Parathyroid adenoma (tissue), 2 donors: ENCODE measurements around the gene CACNG3.

Experiments used
- H2AFZ ChIP-seq: fragments of 300-600 bp; sonication (generic); one replicate; pipeline ENCODE4 v1.7.0; 2017; ENCODE audit warnings: antibody characterized with exemption, mild to moderate bottlenecking
- H3K27ac ChIP-seq: fragments of 300-600 bp; sonication (generic); one replicate; pipeline ENCODE4 v1.7.0; 2017
- H3K27me3 ChIP-seq: fragments of 300-600 bp; sonication (generic); one replicate; pipeline ENCODE4 v1.7.0; 2017; ENCODE audit warnings: low read length; ENCODE audit not compliant: control insufficient read depth, insufficient read depth
- H3K36me3 ChIP-seq: fragments of 300-600 bp; sonication (generic); one replicate; pipeline ENCODE4 v1.7.0; 2017; ENCODE audit warnings: low read length; ENCODE audit not compliant: control insufficient read depth, insufficient read depth
- H3K4me1 ChIP-seq: fragments of 300-600 bp; sonication (generic); one replicate; pipeline ENCODE4 v1.7.0; 2017; ENCODE audit warnings: control low read depth
- H3K4me2 ChIP-seq: fragments of 300-600 bp; sonication (generic); one replicate; pipeline ENCODE4 v1.7.0; 2017; ENCODE audit warnings: low read length
- H3K4me3 ChIP-seq: fragments of 300-600 bp; sonication (generic); one replicate; pipeline ENCODE4 v1.7.0; 2017; ENCODE audit warnings: low read depth, low read length
- H3K79me2 ChIP-seq: fragments of 300-600 bp; sonication (generic); one replicate; pipeline ENCODE4 v1.7.0; 2017; ENCODE audit warnings: control low read depth
- H3K9ac ChIP-seq: fragments of 300-600 bp; sonication (generic); one replicate; pipeline ENCODE4 v1.7.0; 2017; ENCODE audit warnings: mild to moderate bottlenecking
- H3K9me3 ChIP-seq: fragments of 300-600 bp; sonication (generic); one replicate; pipeline ENCODE4 v1.7.0; 2017; ENCODE audit warnings: low read length; ENCODE audit not compliant: control insufficient read depth
- CTCF ChIP-seq: fragments of 300-600 bp; sonication (generic); IDR thresholded peaks from one replicate; pipeline ENCODE4 v1.7.0; 2017; ENCODE audit warnings: antibody characterized with exemption, mild to moderate bottlenecking
- donor health status: primary hyperparathyroidism.

Gene CACNG3

GRCh38 chr16:24348545-24349290 lies 92.6 kb downstream of the CACNG3 start:
- Histone ChIP-seq H3K79me2 (no peaks in the 10 kb centered on the region), H3K27ac (no peak overlapping the region), H2AFZ (no peak overlapping the region), H3K9ac (no peak overlapping the region), H3K4me2 (no peak overlapping the region), H3K36me3 (no peaks in the 10 kb centered on the region), H3K27me3 (no peaks in the 10 kb centered on the region), H3K4me3 (no peak overlapping the region), H3K9me3 (no peaks in the 10 kb centered on the region), H3K4me1 (no peaks in the 10 kb centered on the region)
- TF ChIP-seq CTCF, result no peak

GRCh38 chr16:24349320-24349719 lies 93.2 kb downstream of the CACNG3 start:
- Histone ChIP-seq H3K27ac (no peak overlapping the region), H3K4me2 (no peak overlapping the region), H3K27me3 (no peaks in the 10 kb centered on the region), H3K4me1 (no peaks in the 10 kb centered on the region), H3K4me3 (no peak overlapping the region), H3K9me3 (no peaks in the 10 kb centered on the region), H3K9ac (no peak overlapping the region), H2AFZ (no peak overlapping the region), H3K36me3 (no peaks in the 10 kb centered on the region), H3K79me2 (no peaks in the 10 kb centered on the region)
- no peak for TF ChIP-seq CTCF

- H3K79me2 ChIP-seq, result no peaks in the 10 kb centered on the region
- no peaks in the 10 kb centered on the region for H3K9me3 ChIP-seq
- H3K4me1 ChIP-seq, result no peaks in the 10 kb centered on the region
- no peak overlapping the region for H2AFZ ChIP-seq
- no peaks in the 10 kb centered on the region for H3K36me3 ChIP-seq
- H3K4me3 ChIP-seq, result no peak overlapping the region
- H3K9ac ChIP-seq, result no peak overlapping the region
- no peaks in the 10 kb centered on the region for H3K27me3 ChIP-seq
- H3K27ac ChIP-seq, result no peak overlapping the region
- H3K4me2 ChIP-seq, result no peak overlapping the region
- TF ChIP-seq CTCF, result no peak
These were observed 96.6 kb downstream of the CACNG3 start for GRCh38 chr16:24352746-24353145.

GRCh38 chr16:24353622-24354021 lies 97.5 kb downstream of the CACNG3 start:
- Histone ChIP-seq H3K9ac (no peak overlapping the region), H3K9me3 (no peaks in the 10 kb centered on the region), H2AFZ (no peak overlapping the region), H3K4me1 (no peaks in the 10 kb centered on the region), H3K27ac (no peak overlapping the region), H3K36me3 (no peaks in the 10 kb centered on the region), H3K4me2 (no peak overlapping the region), H3K79me2 (no peaks in the 10 kb centered on the region), H3K4me3 (no peak overlapping the region), H3K27me3 (no peaks in the 10 kb centered on the region)
- no peak for TF ChIP-seq CTCF

- H3K27ac ChIP-seq, result no peak overlapping the region
- no peak overlapping the region for H3K9ac ChIP-seq
- no peaks in the 10 kb centered on the region for H3K36me3 ChIP-seq
- H2AFZ ChIP-seq, result no peak overlapping the region
- H3K4me2 ChIP-seq, result no peak overlapping the region
- no peak for TF ChIP-seq CTCF
- H3K27me3 ChIP-seq, result no peaks in the 10 kb centered on the region
- H3K4me1 ChIP-seq, result no peaks in the 10 kb centered on the region
- no peak overlapping the region for H3K4me3 ChIP-seq
- H3K79me2 ChIP-seq, result no peaks in the 10 kb centered on the region
- no peaks in the 10 kb centered on the region for H3K9me3 ChIP-seq
These were observed 101.4 kb downstream of the CACNG3 start for GRCh38 chr16:24357511-24357910.
